SU-DHL-6 (cell line): ENCODE data around the gene SLX4IP.

ENCODE experiments used
- CTCF ChIP-seq: fragments of 200-600 bp; sonication (generic); IDR thresholded peaks from one replicate; pipeline ENCODE4 v1.5.1; 2017; ENCODE audit warnings: antibody characterized with exemption, mild to moderate bottlenecking, low read length, moderate library complexity; ENCODE audit not compliant: insufficient read depth, poor library complexity, severe bottlenecking
- EZH2phosphoT487 ChIP-seq: fragments of 200-600 bp; sonication (generic), shearing (Covaris generic); conservative IDR thresholded peaks from 2 replicates; pipeline ENCODE4 v1.6.1; 2018; ENCODE audit warnings: mild to moderate bottlenecking, antibody characterized with exemption, low read length, moderate library complexity, mixed read lengths

- no peak for TF ChIP-seq CTCF
- TF ChIP-seq EZH2phosphoT487, result no peak
Observed at GRCh38 chr20:10597637-10598036, 162.5 kb downstream of the SLX4IP start.
